Measurements from ENCODE around the gene ITGAD.

DNA sequence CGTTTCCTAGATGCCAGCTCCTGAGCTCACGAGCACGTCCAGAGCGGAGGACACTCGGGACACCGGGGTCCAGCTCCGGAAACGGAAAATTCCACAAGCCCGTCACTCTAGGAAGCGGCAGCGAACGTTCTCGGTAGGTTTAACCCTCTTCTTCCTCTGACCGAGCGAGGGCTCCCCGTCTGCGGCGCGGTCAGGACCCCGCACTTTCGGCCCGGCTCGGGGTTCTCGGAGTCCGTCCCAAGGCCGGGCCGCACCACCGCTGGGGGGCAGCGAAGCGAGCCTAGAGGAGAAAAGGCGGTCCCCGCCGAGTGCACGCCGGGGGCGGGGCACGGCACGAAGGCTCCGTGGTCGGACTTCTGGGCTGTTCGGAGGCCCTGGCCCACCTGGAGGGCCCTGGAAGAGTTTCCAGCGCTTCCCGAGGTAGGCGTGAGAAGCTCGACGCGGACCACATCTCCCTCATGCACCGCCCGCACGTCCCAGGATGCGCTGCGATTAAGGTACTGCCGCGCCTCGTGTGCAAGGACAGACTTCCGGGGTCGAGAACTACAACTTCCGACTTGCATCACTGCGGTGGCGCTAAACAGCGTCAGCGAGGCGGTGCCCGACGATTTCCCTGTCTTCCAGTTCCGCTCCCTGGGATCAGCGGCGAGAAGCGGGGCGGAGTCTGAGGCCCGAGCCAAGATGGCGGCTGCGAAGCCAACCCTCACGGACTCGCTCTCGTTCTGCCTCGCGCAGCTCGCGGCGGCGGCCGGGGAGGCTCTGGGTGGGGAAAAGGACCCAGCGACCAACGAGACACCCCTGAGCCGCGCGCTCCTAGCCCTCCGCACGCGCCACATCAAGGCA is 65.9 kb downstream of the ITGAD start, which contains the start of gene ARMC5:
- TF ChIP-seq, protein P1, sequence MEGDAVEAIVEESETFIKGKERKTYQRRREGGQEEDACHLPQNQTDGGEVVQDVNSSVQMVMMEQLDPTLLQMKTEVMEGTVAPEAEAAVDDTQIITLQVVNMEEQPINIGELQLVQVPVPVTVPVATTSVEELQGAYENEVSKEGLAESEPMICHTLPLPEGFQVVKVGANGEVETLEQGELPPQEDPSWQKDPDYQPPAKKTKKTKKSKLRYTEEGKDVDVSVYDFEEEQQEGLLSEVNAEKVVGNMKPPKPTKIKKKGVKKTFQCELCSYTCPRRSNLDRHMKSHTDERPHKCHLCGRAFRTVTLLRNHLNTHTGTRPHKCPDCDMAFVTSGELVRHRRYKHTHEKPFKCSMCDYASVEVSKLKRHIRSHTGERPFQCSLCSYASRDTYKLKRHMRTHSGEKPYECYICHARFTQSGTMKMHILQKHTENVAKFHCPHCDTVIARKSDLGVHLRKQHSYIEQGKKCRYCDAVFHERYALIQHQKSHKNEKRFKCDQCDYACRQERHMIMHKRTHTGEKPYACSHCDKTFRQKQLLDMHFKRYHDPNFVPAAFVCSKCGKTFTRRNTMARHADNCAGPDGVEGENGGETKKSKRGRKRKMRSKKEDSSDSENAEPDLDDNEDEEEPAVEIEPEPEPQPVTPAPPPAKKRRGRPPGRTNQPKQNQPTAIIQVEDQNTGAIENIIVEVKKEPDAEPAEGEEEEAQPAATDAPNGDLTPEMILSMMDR (CRISPR knock-in tag; IDR thresholded peaks at IDR 0.05), result peak; percentile 90
- TF ChIP-seq RAD21 (CRISPR knock-in tag; IDR thresholded peaks at IDR 0.05) (peak; percentile 63), ARHGAP35 (CRISPR knock-in tag; IDR thresholded peaks at IDR 0.05; ENCODE audit: borderline replicate concordance) (peak; percentile 84), NFYB (CRISPR knock-in tag; IDR thresholded peaks at IDR 0.05) (peak; percentile 51), TGIF2 (CRISPR knock-in tag; IDR thresholded peaks at IDR 0.05) (0 out of 2 replicates have a peak, but pooled peaks have one; percentile 62), ZNF776 (CRISPR knock-in tag; IDR thresholded peaks at IDR 0.05) (peak; percentile 95), MXI1 (IDR thresholded peaks at IDR 0.05; ENCODE audit: borderline replicate concordance, low read depth, low read length) (peak; percentile 93; the same call in 2 of the 3 replicates), EZH2 (conservative IDR thresholded peaks at IDR 0.05; ENCODE audit: low read depth, low read length) (no peak), ZNF816 (CRISPR knock-in tag; IDR thresholded peaks at IDR 0.05; ENCODE audit: borderline replicate concordance) (no peak; the same call in 1 of the 2 replicates), GABPA (IDR thresholded peaks at IDR 0.05; ENCODE audit: low read depth, low read length) (peak; percentile 85), GABPA (CRISPR knock-in tag; IDR thresholded peaks at IDR 0.05; ENCODE audit: low read depth) (peak; percentile 95), ARID2 (CRISPR knock-in tag; IDR thresholded peaks at IDR 0.05; ENCODE audit: borderline replicate concordance) (peak; percentile 83; the same call in 1 of the 2 replicates), NBN (conservative IDR thresholded peaks at IDR 0.05) (no peak)
- TF ChIP-seq, protein P2, sequence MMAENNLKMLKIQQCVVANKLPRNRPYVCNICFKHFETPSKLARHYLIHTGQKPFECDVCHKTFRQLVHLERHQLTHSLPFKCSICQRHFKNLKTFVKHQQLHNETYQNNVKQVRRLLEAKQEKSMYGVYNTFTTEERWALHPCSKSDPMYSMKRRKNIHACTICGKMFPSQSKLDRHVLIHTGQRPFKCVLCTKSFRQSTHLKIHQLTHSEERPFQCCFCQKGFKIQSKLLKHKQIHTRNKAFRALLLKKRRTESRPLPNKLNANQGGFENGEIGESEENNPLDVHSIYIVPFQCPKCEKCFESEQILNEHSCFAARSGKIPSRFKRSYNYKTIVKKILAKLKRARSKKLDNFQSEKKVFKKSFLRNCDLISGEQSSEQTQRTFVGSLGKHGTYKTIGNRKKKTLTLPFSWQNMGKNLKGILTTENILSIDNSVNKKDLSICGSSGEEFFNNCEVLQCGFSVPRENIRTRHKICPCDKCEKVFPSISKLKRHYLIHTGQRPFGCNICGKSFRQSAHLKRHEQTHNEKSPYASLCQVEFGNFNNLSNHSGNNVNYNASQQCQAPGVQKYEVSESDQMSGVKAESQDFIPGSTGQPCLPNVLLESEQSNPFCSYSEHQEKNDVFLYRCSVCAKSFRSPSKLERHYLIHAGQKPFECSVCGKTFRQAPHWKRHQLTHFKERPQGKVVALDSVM (CRISPR knock-in tag; IDR thresholded peaks at IDR 0.05), result peak; percentile 58; the same call in 1 of the 2 replicates

Data from HepG2 (cell line).